ENCODE measurements around the gene MIDN.

DNA sequence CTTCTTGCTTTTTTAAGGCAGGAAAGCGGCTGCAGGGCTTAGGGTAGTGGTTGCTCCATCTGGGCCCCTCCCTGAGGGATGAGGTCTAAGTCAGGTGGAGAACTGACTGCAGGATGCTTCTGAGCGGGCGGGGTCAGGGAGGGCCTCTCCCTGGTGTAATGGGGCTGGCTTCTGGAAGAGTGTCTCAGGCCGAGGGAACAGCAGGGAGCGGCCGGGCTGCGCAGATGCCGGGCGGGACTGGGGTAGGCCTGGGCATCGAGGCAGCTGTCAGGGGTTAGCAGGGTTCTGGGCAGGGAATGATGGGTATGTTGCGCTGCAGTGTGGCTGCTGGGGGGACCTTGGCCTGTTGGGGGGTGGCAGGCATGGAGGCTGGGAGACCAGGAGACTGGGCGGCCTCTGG, 29.7 kb downstream of the MIDN start:
- no peak for TF ChIP-seq CTCF (conservative IDR thresholded peaks at IDR 0.05)
- no peak for TF ChIP-seq ZFX (IDR thresholded peaks at IDR 0.05)
